Fibroblast of skin of left biceps (primary cell): ENCODE measurements around the gene WDR17.

Experiments
- DNase-seq, 2 experiments: peaks; one replicate each; pipeline ENCODE4 v3.0.0-alpha.2; 2013; ENCODE audit warnings: low read depth in 2 of 2

Gene WDR17

DNA sequence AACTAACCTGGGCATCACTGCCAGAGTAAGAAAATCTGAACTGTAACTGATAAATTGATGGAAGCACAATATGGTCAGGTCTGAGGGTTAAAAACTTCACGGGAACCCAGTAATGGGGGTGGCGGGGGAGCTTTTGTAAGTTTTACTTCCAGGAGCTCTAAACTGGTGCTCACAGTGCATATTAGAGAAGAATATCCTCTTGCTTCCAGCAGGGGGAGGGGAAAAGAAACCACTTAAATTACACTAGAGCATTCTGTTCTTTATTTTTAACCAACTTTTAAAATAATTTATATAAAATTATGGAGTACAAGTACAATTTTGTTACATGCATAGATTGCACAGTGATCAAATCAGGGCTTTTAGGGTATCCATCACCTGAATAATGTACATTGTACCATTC, 33.7 kb downstream of the WDR17 start:
- no peak for DNase-seq

DNA sequence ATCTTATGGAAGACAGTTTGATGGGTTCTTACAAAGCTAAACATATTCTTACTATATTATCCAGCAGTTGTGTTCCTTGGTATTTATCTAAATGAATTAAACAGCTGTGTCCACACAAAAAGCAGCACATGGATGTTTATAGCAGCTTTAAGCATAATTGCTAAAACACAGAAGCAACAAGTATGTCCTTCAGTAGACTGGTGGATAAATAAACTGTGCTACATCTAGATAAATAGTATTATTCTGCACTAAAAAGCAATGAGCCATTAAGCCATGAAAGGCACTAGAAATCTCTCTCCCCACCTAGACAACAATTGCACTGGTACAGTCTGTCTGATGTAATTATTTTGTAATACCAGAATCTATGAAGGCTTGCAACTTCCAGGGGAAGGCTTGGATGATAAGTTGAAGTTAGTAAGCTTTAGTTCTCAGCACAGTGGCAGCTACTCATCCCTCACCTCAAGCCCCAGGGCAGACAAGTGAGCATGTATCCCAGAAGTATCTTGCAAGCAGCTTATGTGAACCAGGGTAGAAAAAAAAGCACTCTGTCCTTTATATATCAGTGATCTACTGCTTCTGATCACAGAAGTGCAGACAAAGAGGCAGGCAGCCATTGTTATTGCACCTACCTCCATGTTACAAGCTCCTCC, 36.9 kb downstream of the WDR17 start:
- no peak for DNase-seq

DNA sequence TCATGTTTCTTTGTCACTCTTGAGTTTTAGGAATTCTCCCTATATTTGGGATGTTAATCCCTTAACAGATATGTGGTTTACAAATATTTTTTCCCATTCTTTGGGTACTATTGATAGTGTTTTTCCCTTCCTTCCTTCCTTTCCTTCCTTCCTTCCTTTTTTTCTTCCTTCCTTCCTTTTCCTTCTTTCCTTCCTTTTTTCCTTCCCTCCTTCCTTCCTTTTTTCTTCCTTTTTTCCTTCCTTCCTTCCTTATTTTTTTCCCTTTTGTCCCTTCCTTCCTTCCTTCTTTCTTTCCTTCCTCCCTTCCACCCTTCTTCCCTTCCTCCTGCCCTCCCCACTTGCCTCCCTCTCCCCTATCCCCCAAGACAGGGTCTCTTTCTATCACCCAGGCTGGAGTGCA, 42.1 kb downstream of the WDR17 start:
- DNase-seq = no peak

DNA sequence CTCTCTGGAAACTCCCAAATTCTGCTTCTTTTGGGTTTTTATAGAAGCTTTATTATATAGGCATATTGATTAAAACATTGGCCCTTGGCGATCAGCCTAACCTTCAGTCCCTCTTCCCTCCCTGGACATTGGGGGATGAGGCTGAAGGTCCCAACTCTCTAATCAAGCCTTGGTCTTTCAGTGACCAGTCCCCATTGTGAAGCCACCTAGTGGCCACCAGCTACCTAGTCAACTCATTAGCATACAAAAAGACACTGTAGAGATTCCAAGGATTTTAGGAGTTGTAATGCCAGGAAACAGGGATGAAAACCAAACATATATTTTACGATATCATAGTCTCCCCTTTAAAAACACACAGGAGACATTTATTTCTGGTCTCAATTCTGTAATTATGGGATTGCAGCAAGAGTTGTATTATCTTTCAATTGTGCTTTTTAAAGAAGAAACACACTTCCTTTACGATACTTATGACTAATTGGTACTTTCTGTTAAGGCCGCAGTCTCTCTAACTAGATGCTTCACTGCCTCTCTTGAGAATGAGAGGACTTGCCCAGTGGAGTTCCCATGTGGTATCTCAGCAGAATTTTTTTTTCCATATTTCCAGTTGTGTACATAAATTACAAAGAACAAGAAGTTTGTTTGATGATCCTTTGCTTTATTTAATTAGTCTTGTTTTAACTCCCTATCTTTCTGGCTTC, 58.2 kb downstream of the WDR17 start:
- DNase-seq = no peak

DNA sequence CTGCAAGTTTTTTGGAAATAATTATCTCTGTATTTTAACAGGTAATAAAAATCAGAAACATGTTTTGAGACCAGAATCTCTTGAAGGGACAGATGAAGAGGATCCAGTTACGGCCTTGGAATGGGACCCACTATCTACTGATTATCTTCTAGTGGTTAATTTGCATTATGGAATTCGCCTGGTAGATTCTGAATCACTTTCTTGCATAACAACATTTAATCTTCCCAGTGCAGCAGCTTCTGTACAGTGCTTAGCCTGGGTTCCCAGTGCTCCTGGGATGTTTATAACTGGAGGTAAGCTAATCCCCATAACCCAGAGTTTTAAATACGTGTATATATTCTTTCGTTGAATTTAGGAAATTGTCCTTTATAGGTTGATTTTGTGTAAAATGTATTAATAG, 59.4 kb downstream of the WDR17 start:
- no peak for DNase-seq

DNA sequence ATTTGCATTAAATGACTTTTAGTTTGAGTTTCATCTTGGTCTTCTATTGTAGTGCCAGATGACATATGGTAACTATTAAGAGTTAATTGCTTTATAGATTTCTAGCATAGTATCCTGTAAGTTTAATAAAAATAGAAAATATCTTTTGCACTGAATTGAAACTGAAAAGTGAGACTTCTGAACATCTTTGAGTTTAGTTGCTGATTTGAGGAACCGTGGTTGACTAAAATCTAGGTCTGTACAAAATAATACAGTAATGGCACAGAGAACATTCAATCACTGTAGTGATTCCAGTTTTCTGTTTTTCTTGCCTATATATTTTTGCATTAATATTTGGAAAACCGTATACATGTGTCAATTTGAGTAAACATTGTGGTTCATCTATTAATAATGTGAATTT, 69.0 kb downstream of the WDR17 start:
- DNase-seq = no peak

DNA sequence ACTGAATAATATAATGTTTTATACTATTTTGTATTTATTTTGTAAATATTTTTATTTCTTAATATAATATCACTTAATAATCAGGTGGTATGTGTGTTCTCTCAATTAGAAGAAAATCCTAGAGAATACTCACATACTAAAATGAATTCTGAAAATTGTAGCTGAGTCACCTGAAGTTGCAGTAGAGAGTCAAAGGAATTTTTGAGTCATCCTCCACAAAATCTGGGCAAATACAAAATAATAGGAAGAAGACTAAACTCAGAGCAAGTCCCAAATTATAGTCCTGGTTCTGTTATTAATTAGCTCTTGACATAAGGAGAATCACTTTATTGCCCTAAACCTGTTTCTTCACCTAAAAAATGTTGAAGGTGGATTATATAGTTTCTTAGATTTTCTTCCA, 72.0 kb downstream of the WDR17 start:
- DNase-seq = peak; percentile 13 to 25

DNA sequence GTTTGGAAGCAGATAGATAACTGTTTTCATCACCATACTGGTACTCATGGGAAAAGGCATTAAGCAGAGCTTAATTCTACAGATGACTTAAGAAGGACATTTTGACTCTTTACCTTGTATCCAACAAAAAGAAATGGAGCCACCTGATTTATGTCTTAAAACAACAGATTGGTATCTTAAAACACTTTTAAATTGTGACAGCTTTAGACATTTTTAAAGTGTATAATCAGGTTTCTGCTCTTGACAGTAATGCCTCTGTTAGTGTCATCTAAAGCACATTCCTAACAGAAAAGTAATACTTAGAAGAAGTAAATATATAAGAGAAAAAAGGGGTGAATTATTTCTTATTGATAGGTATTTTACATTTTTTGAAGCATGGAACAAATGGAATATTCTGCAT, 73.9 kb downstream of the WDR17 start:
- DNase-seq = no peak

DNA sequence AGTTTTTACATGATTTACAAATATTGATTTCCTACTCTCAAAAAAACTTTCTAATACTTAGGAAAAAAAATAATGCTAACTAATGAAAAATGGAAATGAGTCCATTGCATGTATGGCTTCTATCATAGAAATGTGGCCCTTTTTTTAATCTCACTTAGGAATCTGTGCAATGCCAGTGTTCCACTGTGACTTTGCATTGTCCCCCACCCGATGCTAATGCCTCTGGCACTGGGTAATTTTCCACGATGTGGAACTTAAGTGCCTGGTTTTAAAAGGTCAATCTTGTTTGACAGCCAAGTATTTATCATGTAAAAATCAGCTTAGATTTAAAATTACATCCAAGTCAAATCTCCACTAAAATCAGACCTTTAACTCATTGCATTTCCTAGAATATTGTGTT, 76.6 kb downstream of the WDR17 start:
- no peak for DNase-seq

DNA sequence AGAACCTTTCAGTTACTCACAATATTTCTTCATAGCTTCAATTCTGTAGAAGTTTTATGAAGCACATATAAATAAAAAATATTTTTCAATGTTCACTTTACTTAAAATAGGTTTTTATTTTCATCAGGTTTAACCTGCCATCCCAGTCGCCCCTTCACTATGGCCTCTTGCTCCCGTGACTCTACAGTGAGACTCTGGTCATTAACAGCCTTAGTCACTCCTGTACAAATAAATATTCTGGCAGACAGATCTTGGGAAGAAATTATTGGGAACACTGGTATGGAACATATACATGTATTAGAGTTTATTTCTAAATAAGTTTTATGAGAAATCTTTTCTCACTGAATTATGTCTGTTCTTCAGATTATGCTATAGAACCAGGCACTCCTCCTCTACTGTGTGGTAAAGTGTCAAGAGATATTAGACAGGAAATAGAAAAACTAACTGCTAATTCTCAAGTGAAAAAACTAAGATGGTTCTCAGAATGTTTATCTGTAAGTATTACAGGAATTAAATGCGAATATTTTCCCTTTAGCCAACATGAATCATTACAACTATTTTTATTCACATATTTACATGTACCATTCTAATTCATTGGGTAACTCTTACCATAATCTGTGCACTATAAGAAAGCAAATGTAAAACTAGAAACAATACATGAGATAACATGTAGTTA, 84.2 kb downstream of the WDR17 start:
- DNase-seq = no peak

DNA sequence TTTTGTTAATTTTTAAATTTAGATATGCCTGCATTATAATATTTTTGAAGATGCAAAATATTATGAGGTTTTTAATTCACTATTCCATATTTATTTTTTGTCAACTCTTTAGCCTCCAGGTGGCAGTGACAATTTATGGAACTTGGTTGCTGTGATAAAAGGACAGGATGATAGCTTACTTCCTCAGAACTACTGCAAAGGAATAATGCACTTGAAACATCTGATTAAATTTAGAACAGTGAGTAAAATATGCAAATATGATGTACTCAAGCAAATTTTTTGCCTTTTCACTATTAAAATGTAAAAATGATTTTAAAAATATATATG, 84.7 kb downstream of the WDR17 start:
- no peak for DNase-seq

DNA sequence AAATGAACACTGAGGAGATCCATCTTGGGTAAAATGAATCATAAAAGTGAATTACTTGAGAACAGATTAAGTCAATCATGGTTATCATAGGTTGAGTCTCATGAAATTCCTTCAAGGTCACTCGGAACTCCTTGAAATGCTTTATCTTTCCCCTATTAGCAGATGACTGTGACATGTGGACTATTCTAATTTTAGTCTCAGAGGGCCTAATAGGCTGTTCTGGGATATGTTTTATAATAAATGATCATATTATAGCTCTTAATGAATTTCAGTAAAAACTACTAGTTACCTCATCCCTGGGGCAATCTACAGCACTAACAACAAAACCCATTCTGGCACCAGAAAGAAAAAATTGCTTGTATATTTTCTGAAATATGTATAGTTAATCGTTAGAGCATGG, 85.1 kb downstream of the WDR17 start:
- no peak for DNase-seq

DNA sequence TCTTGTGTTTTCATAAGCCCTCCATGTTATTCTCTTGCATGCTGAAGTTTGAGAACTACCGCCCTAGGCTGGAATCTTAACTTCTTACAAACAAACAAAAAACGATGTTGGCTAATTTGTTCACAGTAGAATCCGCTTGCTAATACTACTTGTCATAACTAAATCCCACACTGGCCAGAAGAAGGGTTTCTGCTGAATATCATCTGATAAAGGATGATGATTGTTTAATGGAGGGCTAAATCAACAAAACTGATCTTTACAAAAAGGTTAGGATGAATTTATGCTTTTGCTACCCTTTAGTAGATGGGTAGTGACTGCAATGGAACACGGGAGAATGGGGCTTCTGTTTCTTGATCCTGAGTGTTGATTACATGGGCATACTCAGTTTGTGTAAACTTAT, 87.5 kb downstream of the WDR17 start:
- DNase-seq = no peak

DNA sequence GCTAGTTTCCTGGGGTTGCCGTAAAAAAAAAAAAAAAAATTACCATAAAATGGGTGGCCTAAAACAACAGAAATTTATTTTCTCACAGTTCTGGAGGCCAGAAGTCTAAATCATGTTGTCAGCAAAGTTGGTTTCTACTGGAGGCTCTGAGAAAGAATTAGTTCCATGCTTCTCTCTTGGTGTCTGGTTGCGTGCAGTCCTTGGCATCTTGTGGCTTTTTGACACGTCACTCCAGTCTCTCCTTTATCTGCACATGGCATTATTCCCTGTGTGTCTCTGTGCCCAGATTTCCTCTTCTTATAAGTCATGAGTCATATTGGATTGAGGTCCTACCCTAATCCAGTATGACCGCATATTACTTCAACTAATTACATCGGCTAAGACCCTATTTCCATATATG, 91.0 kb downstream of the WDR17 start:
- DNase-seq = peak; percentile 9 to 13

DNA sequence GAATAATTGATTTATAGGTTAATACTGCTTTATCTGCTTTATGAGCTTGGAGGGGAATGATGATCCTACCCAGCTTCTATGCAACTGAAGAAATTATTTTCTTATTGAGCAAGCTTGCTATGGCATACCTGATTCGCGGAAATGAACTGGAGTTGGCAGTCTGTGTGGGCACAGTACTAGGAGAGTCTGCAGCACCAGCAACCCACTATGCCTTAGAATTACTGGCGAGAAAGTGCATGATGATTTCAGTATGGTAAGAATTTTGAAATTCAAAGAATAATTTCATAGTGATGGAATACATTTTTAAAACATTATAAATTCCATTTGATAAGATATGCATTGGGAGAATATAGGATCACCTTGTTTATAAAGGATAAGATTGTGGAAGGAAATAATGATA, 97.4 kb downstream of the WDR17 start:
- DNase-seq = no peak

DNA sequence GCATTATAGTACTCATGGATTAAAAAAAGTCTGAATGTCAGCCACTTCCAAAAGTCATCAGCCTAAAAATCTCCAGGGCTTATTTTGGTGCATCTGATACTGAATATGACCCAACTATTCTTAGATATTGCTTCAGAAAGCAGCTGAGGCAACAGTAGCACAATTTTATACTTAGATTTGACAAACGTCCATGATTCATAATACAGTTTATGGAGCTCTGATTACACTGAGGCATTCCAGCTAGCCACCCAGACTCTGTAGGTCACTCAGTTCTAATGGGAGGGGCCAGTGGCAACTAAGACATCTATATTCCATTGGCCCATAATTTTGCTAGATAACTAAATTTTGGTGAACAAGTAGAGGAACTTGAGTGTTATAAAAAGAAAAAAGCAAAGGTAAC, 119.4 kb downstream of the WDR17 start:
- peak; percentile 64 to 67 for DNase-seq

DNA sequence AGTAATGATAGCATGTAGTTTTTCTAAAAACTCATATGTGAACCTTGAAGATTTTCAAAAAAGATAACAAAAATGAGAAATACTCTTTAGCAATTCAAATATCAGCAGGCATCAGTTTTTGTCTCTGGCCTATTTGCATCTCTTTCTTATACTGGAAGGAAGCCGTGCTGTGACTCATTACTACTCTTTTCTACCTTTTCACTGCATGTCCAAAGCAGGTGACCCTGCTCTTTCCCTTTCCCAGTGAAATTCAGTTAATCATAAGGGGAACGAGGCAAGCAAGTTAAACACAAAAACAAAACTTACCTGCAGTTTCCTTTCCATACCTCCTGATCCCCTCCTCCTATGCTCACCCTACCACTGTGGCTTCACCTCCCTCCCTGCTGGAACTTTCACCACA, 120.4 kb downstream of the WDR17 start:
- no peak for DNase-seq

DNA sequence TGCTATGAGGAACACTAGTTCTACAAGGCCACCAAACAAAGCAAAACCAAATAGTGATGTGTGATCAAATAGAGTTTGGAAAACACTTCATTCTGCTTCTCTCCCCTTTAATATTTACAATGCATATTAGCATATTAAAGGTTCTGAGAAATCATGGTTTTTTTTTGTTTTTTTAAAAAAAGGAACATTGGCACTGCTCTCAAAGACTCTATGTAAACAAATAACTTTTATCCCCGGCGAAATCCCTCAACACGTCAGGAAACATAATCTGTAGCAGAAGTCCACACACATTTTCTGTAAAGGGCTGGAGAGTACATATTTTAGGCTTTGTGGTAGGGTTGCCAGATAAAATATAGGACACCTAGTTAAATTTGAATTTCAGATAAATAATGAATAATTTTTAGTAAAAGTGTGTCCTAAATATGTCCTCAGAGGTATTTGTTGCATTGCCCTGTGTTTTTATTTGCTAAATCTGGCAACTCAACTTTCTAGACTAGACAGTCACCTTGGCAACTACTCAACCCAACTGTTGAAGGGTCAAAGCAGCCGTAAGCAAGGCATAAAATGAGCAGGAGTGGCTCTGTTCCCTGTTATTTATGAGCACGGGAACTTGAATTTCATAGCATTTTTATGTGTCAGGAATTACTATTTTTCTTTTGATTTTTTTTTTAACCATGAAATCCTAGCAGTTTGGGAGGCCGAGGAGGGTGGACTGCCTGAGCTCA, 121.2 kb downstream of the WDR17 start:
- DNase-seq = no peak

DNA sequence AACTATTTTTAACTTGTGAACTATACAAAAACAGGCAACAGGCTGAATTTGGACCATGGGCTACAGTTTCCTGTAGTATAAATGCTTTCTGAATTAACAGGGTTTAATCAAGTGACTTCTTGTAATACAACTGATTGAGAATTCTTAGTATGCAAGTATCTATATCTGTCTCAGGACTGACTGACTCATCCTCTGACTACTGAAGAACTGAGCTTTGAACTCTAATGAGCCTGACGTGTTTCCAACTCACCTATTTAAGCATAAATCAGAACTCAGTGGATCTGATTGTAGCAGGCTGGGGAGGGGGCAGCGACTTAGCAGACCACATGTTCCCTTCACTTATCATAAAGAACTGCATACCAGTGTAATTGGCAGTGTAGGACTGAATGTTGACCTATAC, 122.0 kb downstream of the WDR17 start:
- DNase-seq = no peak

DNA sequence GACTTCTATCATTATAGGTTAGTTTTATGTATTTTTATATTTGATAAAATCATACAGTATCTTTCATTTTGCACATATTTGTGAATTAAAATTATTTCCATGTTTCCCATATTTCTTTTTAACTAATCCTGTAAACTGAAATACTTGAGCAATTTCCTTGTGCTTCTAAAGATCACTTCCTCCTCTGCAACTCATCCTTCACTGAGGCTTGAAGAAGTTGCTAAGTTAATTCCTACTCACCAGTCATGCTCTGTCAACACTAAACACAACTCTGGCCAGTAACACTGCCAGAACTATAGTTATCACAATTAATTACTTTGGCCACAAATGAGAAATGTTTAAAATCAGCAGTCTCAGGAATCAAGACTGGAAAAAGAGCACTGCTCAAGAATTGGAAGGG, 123.0 kb downstream of the WDR17 start:
- no peak for DNase-seq

DNA sequence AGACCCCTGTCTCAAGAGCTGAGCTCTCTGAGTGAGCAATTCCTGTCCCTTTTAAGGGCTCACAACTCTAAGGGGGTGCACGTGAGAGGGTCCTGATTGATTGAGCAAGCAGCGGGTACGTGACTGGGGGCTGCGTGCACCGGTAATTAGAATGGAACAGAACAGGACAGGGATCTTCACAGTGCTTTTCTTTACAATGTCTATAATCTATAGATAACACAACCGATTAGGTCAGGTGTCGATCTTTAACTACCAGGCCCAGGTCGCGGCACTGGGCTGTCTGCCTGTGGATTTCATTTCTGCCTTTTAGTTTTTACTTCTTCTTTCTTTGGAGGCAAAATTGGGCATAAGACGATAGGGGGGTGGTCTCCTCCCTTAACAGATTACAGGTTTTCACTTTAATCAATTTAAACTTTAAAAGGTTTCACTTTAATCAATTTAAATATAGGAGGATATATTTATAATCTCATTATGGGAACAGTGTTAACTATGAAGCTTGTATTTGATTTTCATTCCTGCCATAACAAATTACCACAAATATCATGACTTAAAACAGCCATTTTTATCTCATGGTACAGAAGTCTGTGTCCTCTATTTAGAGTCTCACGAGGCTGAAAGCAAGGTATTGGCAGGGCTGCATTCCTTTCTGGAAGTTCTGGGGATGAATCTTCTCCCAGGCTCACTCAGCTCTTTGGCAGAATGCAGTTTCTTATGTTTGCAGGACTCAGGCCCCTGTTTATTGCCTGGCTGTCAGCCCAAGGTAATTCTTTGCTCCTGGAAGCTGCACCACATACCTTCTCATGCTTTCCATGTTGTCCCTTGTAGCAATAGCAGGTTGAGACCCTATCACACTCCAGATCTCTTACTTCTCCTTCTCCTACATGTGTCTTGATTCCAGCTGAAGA, 124.5 kb downstream of the WDR17 start:
- no peak for DNase-seq

DNA sequence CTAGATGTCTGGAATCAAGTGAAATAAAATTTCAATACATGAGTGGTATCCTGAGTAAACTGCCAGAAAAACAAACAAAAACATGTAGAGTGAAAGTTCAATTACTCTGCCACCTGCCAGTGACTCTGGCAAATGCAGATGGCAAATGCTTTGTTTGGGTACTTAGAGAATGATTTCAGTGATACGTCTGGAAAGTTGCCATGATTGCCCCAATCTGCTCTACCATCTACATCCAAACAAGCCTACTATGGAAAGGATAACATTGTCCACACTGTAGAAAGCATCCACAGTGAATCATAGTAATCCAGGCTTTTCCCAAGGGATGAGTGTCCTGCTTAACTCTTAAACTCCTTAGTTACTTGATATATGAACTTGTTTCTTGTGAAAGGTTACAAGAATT, 126.3 kb downstream of the WDR17 start:
- DNase-seq = no peak
